Measurements from ENCODE around the gene LCN6.
"Not testable (repeated sequence)": the region's sequence is repeated elsewhere in the genome, so short reads cannot be mapped to it uniquely, and the experiment has no call there.

Gene LCN6

GRCh38 chr9:136760424-136760823, 12.1 kb upstream of the LCN6 start:
- DNase-seq (ENCODE audit: low read depth in 2 of 3, low spot score in 1 of 3), result no peak

DNA sequence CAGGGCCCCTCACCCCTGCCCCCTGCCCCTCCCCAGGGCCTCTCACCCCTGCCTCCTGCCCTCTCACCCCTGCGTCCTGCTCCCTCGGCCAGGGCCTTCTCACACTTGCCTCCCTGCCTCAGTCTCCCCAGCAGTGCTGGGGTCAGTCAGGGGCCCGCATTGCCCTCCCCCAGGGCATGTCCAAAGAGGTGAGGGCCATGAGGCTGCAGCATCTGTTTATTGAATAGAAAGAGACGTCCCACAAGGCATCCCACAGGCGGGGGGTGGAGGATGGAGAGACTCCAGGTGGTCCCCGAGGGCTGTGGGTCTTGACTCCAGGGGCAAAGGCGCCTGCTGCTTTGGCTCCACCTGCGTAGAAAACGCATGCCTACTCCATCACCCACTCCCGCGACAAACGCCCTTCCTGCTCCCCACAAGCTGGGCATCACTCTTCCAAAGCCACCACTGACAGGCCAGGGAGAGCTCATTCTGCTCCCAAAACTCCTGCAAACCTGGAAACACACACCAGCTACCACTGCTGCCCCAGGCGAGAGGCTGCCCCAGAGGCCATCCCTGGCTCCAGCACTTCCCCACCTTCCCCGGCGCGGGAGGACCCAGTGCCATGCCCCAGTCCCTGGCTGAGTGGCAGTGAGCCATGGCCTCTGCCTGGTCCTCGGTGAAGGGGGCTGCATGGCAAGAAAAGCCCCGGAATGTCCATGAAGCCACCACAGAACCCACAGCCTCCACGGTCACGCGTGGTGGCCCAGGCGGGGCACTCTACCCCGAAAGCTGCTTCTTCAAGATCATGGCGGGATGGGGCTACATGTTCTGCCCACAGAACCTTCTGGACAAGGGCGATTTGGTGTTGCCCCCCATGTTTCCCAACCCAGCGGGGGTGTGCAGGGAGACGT, 11.4 kb upstream of the LCN6 start:
- DNase-seq (ENCODE audit: low read depth in 2 of 3, low spot score in 1 of 3), result no peak

GRCh38 chr9:136759001-136759400, 10.7 kb upstream of the LCN6 start:
- no peak for DNase-seq (ENCODE audit: low read depth in 2 of 3, low spot score in 1 of 3)

DNA sequence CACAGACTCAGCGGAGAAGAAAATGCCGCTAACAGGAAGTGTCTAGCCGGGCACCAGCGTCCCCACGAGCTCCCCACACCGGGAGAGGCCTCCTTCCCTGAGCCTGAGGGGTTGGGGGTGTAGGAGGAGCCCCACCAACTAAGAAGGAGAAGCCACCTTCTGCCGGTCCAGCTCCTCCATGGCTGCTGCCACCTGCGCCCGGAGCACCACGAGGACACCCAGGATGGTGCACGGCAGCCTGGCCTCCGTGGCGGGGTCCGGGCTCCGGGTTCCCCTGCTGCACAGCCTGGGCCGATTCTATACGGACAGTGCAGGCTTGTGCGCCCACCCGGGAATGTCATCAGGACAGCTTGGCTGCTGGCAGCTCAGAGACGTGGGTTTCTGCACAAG, 9.4 kb upstream of the LCN6 start:
- DNase-seq (ENCODE audit: low read depth in 2 of 3, low spot score in 1 of 3), result no peak

DNA sequence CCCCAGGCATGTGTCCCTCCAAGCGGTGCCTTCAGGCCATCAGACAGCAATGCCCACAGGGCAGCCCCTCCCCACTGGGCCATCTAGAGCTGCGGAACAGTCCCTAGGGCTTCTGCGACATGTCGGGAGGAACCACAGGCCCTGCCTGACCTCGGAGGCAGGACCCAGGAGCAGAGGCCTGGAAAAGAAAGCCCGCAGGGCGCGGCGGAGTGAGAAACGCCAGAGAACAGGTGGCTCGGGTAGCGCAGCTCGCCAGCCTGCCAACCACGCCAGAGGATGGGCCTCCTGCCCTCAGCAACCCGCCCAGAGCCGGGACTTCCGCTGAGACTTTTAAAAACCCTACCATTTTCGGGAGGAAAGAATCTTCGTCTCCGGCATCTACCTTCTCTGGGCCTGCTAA, 9.0 kb upstream of the LCN6 start:
- DNase-seq (ENCODE audit: low read depth in 2 of 3, low spot score in 1 of 3), result no peak

GRCh38 chr9:136756836-136757235, 8.5 kb upstream of the LCN6 start:
- no peak for DNase-seq (ENCODE audit: low read depth in 2 of 3, low spot score in 1 of 3)

DNA sequence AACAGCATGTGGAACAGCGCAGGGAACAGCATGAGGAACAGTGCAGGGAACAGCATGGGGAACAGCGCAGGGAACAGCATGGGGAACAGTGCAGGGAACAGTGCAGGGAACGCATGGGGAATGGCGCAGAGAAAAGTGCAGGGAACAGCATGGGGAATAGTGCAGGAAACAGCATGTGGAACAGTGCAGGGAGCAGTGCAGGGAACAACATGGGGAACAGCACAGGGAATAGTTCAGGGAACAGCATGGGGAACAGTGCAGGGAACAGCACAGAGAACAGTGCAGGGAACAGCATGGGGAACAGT, 7.8 kb upstream of the LCN6 start:
- DNase-seq (ENCODE audit: low read depth in 2 of 3, low spot score in 1 of 3), result no peak

DNA sequence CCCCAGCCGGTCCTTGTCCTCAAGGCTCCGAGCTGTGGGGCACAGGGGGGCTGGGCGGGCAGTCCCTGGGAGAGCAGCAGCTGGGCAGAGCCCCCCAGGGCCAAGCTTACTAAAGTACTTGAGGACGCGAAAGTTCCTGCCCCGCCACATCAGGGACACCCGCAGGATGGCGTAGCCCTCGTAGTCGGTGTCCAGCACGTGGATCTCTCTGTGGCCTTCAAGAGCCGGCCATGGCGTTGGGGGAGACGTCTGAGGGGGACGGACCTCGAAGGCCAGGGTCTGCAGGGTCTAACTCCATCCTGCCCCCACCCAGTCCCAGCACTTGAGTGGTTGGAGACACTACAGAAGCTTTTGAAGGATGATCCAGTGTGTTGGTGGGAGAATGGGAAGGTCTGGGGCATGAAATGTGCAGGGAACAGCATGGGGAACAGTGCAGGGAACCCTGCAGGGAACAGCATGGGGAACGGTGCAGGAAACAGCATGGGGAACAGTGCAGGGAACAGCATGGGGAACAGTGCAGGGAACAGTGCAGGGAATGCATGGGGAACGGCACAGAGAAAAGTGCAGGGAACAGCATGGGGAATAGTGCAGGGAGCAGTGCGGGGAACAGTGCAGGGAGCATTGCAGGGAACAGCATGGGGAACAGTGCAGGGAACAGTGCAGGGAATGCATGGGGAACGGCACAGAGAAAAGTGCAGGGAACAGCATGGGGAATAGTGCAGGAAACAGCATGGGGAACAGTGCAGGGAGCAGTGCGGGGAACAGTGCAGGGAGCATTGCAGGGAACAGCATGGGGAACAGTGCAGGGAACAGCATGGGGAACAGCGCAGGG, 7.2 kb upstream of the LCN6 start:
- DNase-seq (ENCODE audit: low read depth in 2 of 3, low spot score in 1 of 3), result not testable (repeated sequence)

GRCh38 chr9:136754626-136755301, 6.4 kb upstream of the LCN6 start:
- no peak for DNase-seq (ENCODE audit: low read depth in 2 of 3, low spot score in 1 of 3)

- DNase-seq (ENCODE audit: low read depth in 2 of 3, low spot score in 1 of 3), result no peak
These were observed 5.8 kb upstream of the LCN6 start for GRCh38 chr9:136754059-136754572.

DNA sequence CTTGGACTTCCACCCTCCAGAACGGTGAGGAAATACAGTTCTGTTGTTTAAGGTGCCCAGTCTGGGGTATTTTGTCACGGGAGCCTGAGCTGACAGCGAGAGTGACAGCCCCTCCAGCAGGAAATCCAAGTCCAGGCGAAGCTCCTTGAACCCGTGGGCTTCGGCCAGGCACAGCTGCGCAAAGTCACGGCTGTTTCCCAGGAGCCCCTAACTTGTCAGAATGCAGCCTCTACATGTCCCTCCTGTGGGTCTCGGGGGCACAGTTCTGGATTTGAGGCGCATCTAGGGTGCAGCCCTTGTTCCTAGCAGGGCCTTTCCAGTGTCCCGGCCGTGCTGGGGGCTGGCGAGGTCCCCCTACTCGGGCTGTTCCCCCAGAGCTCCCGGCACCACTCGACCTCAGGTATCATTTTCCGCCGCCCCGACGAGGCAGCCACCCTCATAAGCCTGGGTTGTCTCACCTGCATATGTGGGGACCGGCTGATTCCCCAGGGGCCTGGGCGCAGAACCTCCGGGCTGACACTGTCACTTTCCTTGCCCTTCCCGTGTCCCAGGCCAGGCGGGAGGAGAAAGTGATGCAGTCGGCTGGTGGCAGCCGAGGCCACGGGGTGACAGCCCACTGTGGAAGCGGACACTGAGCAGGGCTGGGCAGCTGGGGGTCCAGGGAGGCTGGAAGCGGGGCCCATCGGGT, 5.2 kb upstream of the LCN6 start:
- DNase-seq (ENCODE audit: low read depth in 2 of 3, low spot score in 1 of 3), result no peak

DNA sequence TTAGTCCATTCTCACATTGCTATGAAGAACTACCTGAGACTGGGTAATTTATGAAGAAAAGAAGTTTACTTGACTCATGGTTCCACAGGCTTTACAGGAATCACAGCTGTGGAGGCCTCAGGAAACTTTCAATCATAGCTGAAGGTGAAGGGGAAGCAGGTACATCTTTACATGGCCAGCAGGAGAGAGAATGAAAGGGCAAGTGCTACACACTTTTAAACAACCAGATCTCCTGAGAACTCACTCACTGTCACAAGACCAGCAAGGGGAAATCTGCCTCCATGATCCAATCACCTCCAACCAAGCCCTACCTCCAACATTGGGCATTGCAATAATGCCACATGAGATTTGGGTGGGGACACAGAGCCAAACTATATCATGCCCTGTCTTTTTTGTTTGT, 3.5 kb upstream of the LCN6 start:
- DNase-seq (ENCODE audit: low read depth in 2 of 3, low spot score in 1 of 3), result no peak

GRCh38 chr9:136751244-136751643, 2.9 kb upstream of the LCN6 start:
- no peak for DNase-seq (ENCODE audit: low read depth in 2 of 3, low spot score in 1 of 3)

- DNase-seq (ENCODE audit: low read depth in 2 of 3, low spot score in 1 of 3), result no peak
These were observed 2.2 kb upstream of the LCN6 start for GRCh38 chr9:136750526-136750925.

GRCh38 chr9:136748666-136749611, 614 bp upstream of the LCN6 start:
- no peak for DNase-seq (ENCODE audit: low read depth in 2 of 3, low spot score in 1 of 3)

GRCh38 chr9:136747161-136748060, 914 bp downstream of the LCN6 start:
- DNase-seq (ENCODE audit: low read depth in 2 of 3, low spot score in 1 of 3), result no peak

GRCh38 chr9:136746621-136747020, 1.7 kb downstream of the LCN6 start:
- no peak for DNase-seq (ENCODE audit: low read depth in 2 of 3, low spot score in 1 of 3)

- no peak for DNase-seq (ENCODE audit: low read depth in 2 of 3, low spot score in 1 of 3)
These were observed 2.2 kb downstream of the LCN6 start for GRCh38 chr9:136746155-136746490.

All from stimulated activated CD4-positive, alpha-beta T cell treated with anti-CD3 and anti-CD28 coated beads, Interleukin-12 subunit alpha, Interleukin-12 subunit beta, amount 100 ng/mL, for 48 hours (primary cell).